GM12878 (cell line): Measurements from ENCODE around the gene GRIK4. TPM values are rescaled to one million over a fixed set of nuclear protein-coding genes. Genes with fewer than 3 reads are reported as not detected.

Source experiments
- ATAC-seq: fragments of 200-7000 bp; cut with Tn5 transposase; 3 replicates; pipeline ENCODE4 v1.9.1; 2020; ENCODE audit warnings: mild to moderate bottlenecking, moderate library complexity
- BruUV-seq: library from RNA; stranded (reverse); fragments of 400-500 nt; replicated peaks from 2 replicates; lab custom pipeline; 2021; lab: Mats Ljungman, UMichigan
- CTCF ChIA-PET: fragments of 300-600 bp; sonication (Branson Sonifier 250); formaldehyde crosslinking; extraction: SDS; loops from one replicate; lab custom pipeline; 2021; ENCODE audit warnings: inconsistent platforms; lab: Yijun Ruan, JAX
- POLR2A ChIA-PET: fragments of 350-600 bp; formaldehyde crosslinking; extraction: SDS; loops from one replicate; lab custom pipeline; 2021; ENCODE audit warnings: inconsistent platforms; lab: Charles Lee
- RAD21 ChIA-PET: fragments of 300-600 bp; sonication (Branson Sonifier 250); formaldehyde crosslinking; loops from one replicate; lab custom pipeline; 2023; ENCODE audit warnings: antibody characterized with exemption; ENCODE audit not compliant: unreplicated experiment; lab: Charles Lee
- SMC1A ChIA-PET: fragments of 300-600 bp; sonication (Branson Sonifier 250); formaldehyde crosslinking; loops from one replicate; lab custom pipeline; 2023; ENCODE audit not compliant: unreplicated experiment, uncharacterized antibody; lab: Charles Lee
- DNase-seq: peaks from one replicate; pipeline ENCODE4 v3.0.0-alpha.2; 2011; ENCODE audit warnings: low read depth, low spot score
- FAIRE-seq: peaks from 3 replicates; lab custom pipeline; 2011; peaks lifted over from hg19 to GRCh38; lab: Jason Lieb, UNC
- H2AFZ ChIP-seq: 2 replicates; pipeline ENCODE4 v1.6.0; 2011; ENCODE audit warnings: low read depth, low read length, control low read depth; ENCODE audit not compliant: control insufficient read depth
- H3K27ac ChIP-seq: 2 replicates; pipeline ENCODE4 v1.5.1; 2011; ENCODE audit warnings: control low read depth; ENCODE audit not compliant: control insufficient read depth, insufficient read depth
- H3K27me3 ChIP-seq, 2 experiments: replicated peaks in 1 of 2; 2 replicates each; pipeline versions ENCODE4 v1.6.0 to v1.6.1; 2011; ENCODE audit warnings: low read length in 1 of 2; ENCODE audit not compliant: control insufficient read depth in 2 of 2, insufficient read depth in 2 of 2
- H3K36me3 ChIP-seq, 2 experiments: 2 replicates each; pipeline ENCODE4 v1.5.1; 2011; ENCODE audit warnings: low read length in 1 of 2; ENCODE audit not compliant: control insufficient read depth in 2 of 2, insufficient read depth in 2 of 2
- H3K4me1 ChIP-seq: 2 replicates; pipeline ENCODE4 v1.6.1; 2011; ENCODE audit warnings: mild to moderate bottlenecking, low read length, moderate library complexity, mixed read lengths; ENCODE audit not compliant: control insufficient read depth, insufficient read depth
- H3K4me2 ChIP-seq: 2 replicates; pipeline ENCODE4 v1.6.0; 2011; ENCODE audit warnings: control low read depth; ENCODE audit not compliant: control insufficient read depth, insufficient read depth
- H3K4me3 ChIP-seq: fragments of 200-600 bp; sonication (generic); 2 replicates; pipeline ENCODE4 v1.5.1; 2016
- H3K79me2 ChIP-seq: 2 replicates; pipeline ENCODE4 v1.6.0; 2011; ENCODE audit warnings: low read length; ENCODE audit not compliant: control insufficient read depth, insufficient read depth
- H3K9ac ChIP-seq: 2 replicates; pipeline ENCODE4 v1.8.0; 2011; ENCODE audit warnings: low read length, control low read depth, mixed read lengths; ENCODE audit not compliant: control insufficient read depth, insufficient read depth
- H3K9me3 ChIP-seq: replicated peaks from 3 replicates; pipeline ENCODE4 v1.5.1; 2011; ENCODE audit warnings: mild to moderate bottlenecking, low read length; ENCODE audit not compliant: control insufficient read depth, insufficient read depth
- H4K20me1 ChIP-seq: 2 replicates; pipeline ENCODE4 v1.6.0; 2011; ENCODE audit not compliant: control insufficient read depth, insufficient read depth
- BCLAF1 ChIP-seq: fragments of 450-650 bp; IDR thresholded peaks from 2 replicates; pipeline ENCODE4 v1.6.1; 2017; ENCODE audit warnings: antibody characterized with exemption, mild to moderate bottlenecking, moderate library complexity
- CBX5 ChIP-seq: sonication (generic); IDR thresholded peaks from 2 replicates; pipeline ENCODE4 v1.6.1; 2016; ENCODE audit warnings: low read depth, moderate library complexity, mild to moderate bottlenecking, inconsistent platforms
- CEBPZ ChIP-seq: fragments of 150-350 bp; IDR thresholded peaks from 2 replicates; pipeline ENCODE4 v1.6.1; 2016; ENCODE audit warnings: low read depth, low read length
- GATAD2B ChIP-seq: fragments of 450-650 bp; conservative IDR thresholded peaks from 2 replicates; pipeline ENCODE4 v1.6.1; 2017; ENCODE audit warnings: low read depth, mild to moderate bottlenecking, moderate library complexity
- IRF3 ChIP-seq: fragments of 450-650 bp; IDR thresholded peaks from 2 replicates; pipeline ENCODE4 v1.6.1; 2014; ENCODE audit warnings: mild to moderate bottlenecking
- KAT2A ChIP-seq: conservative IDR thresholded peaks from 2 replicates; pipeline ENCODE4 v1.6.1; 2011; ENCODE audit warnings: low read depth, low read length; ENCODE audit not compliant: control insufficient read depth
- MTA3 ChIP-seq: IDR thresholded peaks from 2 replicates; pipeline ENCODE4 v1.6.1; 2012; ENCODE audit warnings: low read length, inconsistent platforms, borderline replicate concordance
- NBN ChIP-seq: fragments of 450-650 bp; IDR thresholded peaks from 2 replicates; pipeline ENCODE4 v1.6.1; 2016
- RAD51 ChIP-seq: fragments of 450-650 bp; IDR thresholded peaks from 2 replicates; pipeline ENCODE4 v1.6.1; 2016; ENCODE audit warnings: moderate library complexity, mild to moderate bottlenecking, inconsistent platforms
- RELA ChIP-seq: fragments of 450-650 bp; IDR thresholded peaks from 2 replicates; pipeline ENCODE4 v1.8.0; 2014; ENCODE audit warnings: borderline replicate concordance; ENCODE audit not compliant: partially characterized antibody
- SKIL ChIP-seq: fragments of 450-650 bp; IDR thresholded peaks from 2 replicates; pipeline ENCODE4 v1.6.1; 2017; ENCODE audit warnings: mild to moderate bottlenecking, low read depth, inconsistent platforms; ENCODE audit not compliant: poor library complexity, severe bottlenecking
- SP1 ChIP-seq: IDR thresholded peaks from one replicate; pipeline ENCODE4 v1.6.1; 2011; ENCODE audit warnings: low read depth, low read length
- TCF12 ChIP-seq: IDR thresholded peaks from 2 replicates; pipeline ENCODE4 v1.6.1; 2011; ENCODE audit warnings: low read depth, mild to moderate bottlenecking, low read length
- ZNF217 ChIP-seq: fragments of 450-650 bp; IDR thresholded peaks from 2 replicates; pipeline ENCODE4 v1.6.1; 2017; ENCODE audit warnings: antibody characterized with exemption, mild to moderate bottlenecking
- WGBS: methylation state at CpG from one replicate; pipeline ENCODE4 v1.1.6; 2016; ENCODE audit warnings: low lambda C conversion rate; ENCODE audit not compliant: insufficient replicate concordance, insufficient coverage; ENCODE audit errors: missing lambda C conversion rate; 5-methylcytosine and 5-hydroxymethylcytosine counted together
- in situ Hi-C: fragments of 300-500 bp; cut with MboI; formaldehyde crosslinking; loops from 9 replicates; pipeline ENCODE4 v1.14.3; 2018; ENCODE audit warnings: mixed read lengths
- intact Hi-C: fragments of 100-400 bp; cut with micrococcal nuclease; formaldehyde crosslinking; loops from one replicate; pipeline ENCODE4 v1.14.2; 2022; ENCODE audit not compliant: unreplicated experiment
- polyA plus RNA-seq, 11 experiments: library from polyadenylated mRNA; depleted of rRNA in 4 of 11; unstranded in 6 of 11; stranded (reverse) in 5 of 11; fragments of >200 nt; fragmentation: Nextera tagmentation in 4 of 11; fragmentation: Illumina TruSeq in 1 of 11; extraction: Ambion mirVana in 4 of 11; extraction: Trizol in 1 of 11; gene quantifications; 1 replicate in 1 of 11; 2 replicates in 10 of 11; pipeline versions ENCODE4 v1.2.1 to v1.2.3, GENCODE V29; 2011 to 2016; ENCODE audit warnings: inconsistent platforms in 2 of 11, missing spikeins in 2 of 11, low read depth in 1 of 11
- total RNA-seq, 4 experiments: library from RNA; depleted of rRNA in 3 of 4; stranded (reverse); fragments of >200 nt in 3 of 4; fragmentation: Illumina TruSeq in 1 of 4; extraction: Trizol in 1 of 4; gene quantifications; 2 replicates each; pipeline versions ENCODE4 v1.2.1 to v1.2.3, GENCODE V29; 2013 to 2021

Gene GRIK4
- total and polyA plus RNA-seq, 10 of the 15 experiments (the other 5 are each of a cell fraction or from before 2014, with no cell fraction given): 0.33 to 3.6 (median 0.72) TPM

- in situ Hi-C loops: no loop called here
- TF ChIP-seq CBX5 (no peak), ZNF217 (no peak), RAD51 (no peak), KAT2A (no peak), IRF3 (no peak), GATAD2B (no peak), BCLAF1 (no peak), TCF12 (no peak), NBN (no peak), SKIL (no peak), MTA3 (no peak), SP1 (no peak), RELA (no peak), CEBPZ (no peak)
Observed at GRCh38 chr11:120893440-120894201, 382.1 kb downstream of the GRIK4 start.

More at GRCh38 chr11:120893440-120894201, 382.1 kb downstream of the GRIK4 start:
- ChIA-PET CTCF (interaction anchor here (1.3 kb wide), 1 partner anchor 91 kb away, joined by 3 read pairs; no protein-coding TSS in a partner anchor), RAD21 (interaction anchor here (0.8 kb wide), 1 partner anchor 35 kb away, joined by 3 read pairs; no protein-coding TSS in a partner anchor), SMC1A (interaction anchor here (0.6 to 1.0 kb wide), 2 partner anchors 19 to 107 kb away, joined by 3 read pairs; no protein-coding TSS in a partner anchor), POLR2A (no interaction called here)
- Histone ChIP-seq H4K20me1 (no peaks in the 10 kb centered on the region), H3K79me2 (no peaks in the 10 kb centered on the region), H3K4me2 (peak overlapping the region; percentile 54; the same call in 1 of the 2 replicates), H3K27ac (no peak overlapping the region), H3K4me3 (no peak overlapping the region), H3K36me3 (no peaks in the 10 kb centered on the region), H3K9me3 (no peaks in the 10 kb centered on the region), H2AFZ (no peak overlapping the region; the same call in 1 of the 2 replicates), H3K9ac (no peak overlapping the region), H3K27me3 (no peaks in the 10 kb centered on the region), H3K4me1 (peaks cover 11% of the 10 kb centered on the region)
- DNase-seq: no peak
- intact Hi-C loops: no loop called here
- 3% methylated on average over 9 of the region's 9 CpGs for WGBS
- BruUV-seq: no TSS peak
- ATAC-seq: peak; percentile 87
- FAIRE-seq: no peak
